IMR-90 (cell line): Measurements from ENCODE around the gene PIAS4. TPM values are rescaled to one million over a fixed set of nuclear protein-coding genes. Genes with fewer than 3 reads are reported as not detected.

Source experiments
- ATAC-seq: fragments of 200-7000 bp; cut with Tn5 transposase; 2 replicates; pipeline ENCODE4 v1.9.1; 2020; ENCODE audit warnings: low read depth, mild to moderate bottlenecking, moderate library complexity
- BruUV-seq: library from RNA; stranded (reverse); fragments of 400-500 nt; replicated peaks from 2 replicates; lab custom pipeline; 2021; lab: Mats Ljungman, UMichigan
- CTCF ChIA-PET: fragments of 300-600 bp; formaldehyde crosslinking; extraction: SDS; loops from one replicate; lab custom pipeline; 2021; ENCODE audit warnings: antibody characterized with exemption; lab: Yijun Ruan, JAX
- POLR2A ChIA-PET: fragments of 300-600 bp; sonication (Branson Sonifier 250); formaldehyde crosslinking; loops from one replicate; lab custom pipeline; 2022; ENCODE audit warnings: antibody characterized with exemption; ENCODE audit not compliant: unreplicated experiment; lab: Charles Lee
- DNase-seq: peaks from one replicate; pipeline ENCODE4 v3.0.0; 2013
- H2AFZ ChIP-seq: replicated peaks from 2 replicates; pipeline ENCODE3; 2013; ENCODE audit warnings: low read length, mild to moderate bottlenecking; ENCODE audit not compliant: poor library complexity
- H2AK5ac ChIP-seq: 2 replicates; pipeline ENCODE4 v1.6.1; 2013; ENCODE audit warnings: low read depth, low read length, inconsistent platforms
- H2AK9ac ChIP-seq: replicated peaks from 2 replicates; pipeline ENCODE3; 2013; ENCODE audit warnings: mild to moderate bottlenecking, low read depth, low read length, moderate library complexity; ENCODE audit not compliant: poor library complexity
- H2BK120ac ChIP-seq: 2 replicates; pipeline ENCODE4 v1.6.1; 2013; ENCODE audit warnings: low read depth, low read length, inconsistent platforms
- H2BK15ac ChIP-seq: 3 replicates; pipeline ENCODE4 v1.6.1; 2013; ENCODE audit warnings: low read depth, low read length, inconsistent platforms
- H2BK20ac ChIP-seq: 2 replicates; pipeline ENCODE4 v1.6.1; 2013; ENCODE audit warnings: low read depth, mild to moderate bottlenecking, inconsistent platforms, low read length, moderate library complexity
- H2BK5ac ChIP-seq: 2 replicates; pipeline ENCODE4 v1.6.1; 2013; ENCODE audit warnings: mild to moderate bottlenecking, low read depth, low read length, inconsistent platforms; ENCODE audit not compliant: poor library complexity, severe bottlenecking
- H3K14ac ChIP-seq: replicated peaks from 2 replicates; pipeline ENCODE4 v1.6.1; 2013; ENCODE audit warnings: low read depth, low read length, inconsistent platforms
- H3K18ac ChIP-seq: 2 replicates; pipeline ENCODE4 v1.6.1; 2013; ENCODE audit warnings: low read depth, low read length, control low read depth
- H3K23ac ChIP-seq: 2 replicates; pipeline ENCODE4 v1.6.1; 2013; ENCODE audit warnings: low read depth, low read length, inconsistent platforms
- H3K27ac ChIP-seq: 2 replicates; pipeline ENCODE4 v1.5.1; 2013; ENCODE audit warnings: mild to moderate bottlenecking, control low read depth, low read length; ENCODE audit not compliant: insufficient read depth
- H3K27me3 ChIP-seq: 2 replicates; pipeline ENCODE4 v1.6.1; 2013; ENCODE audit warnings: low read length; ENCODE audit not compliant: control insufficient read depth, insufficient read depth
- H3K36me3 ChIP-seq: 2 replicates; pipeline ENCODE4 v1.6.1; 2013; ENCODE audit warnings: low read length, mixed read lengths; ENCODE audit not compliant: control insufficient read depth, insufficient read depth
- H3K4ac ChIP-seq: 2 replicates; pipeline ENCODE4 v1.6.1; 2013; ENCODE audit warnings: low read depth, low read length, inconsistent platforms
- H3K4me1 ChIP-seq: 2 replicates; pipeline ENCODE4 v1.6.1; 2013; ENCODE audit warnings: low read length, mixed read lengths; ENCODE audit not compliant: control insufficient read depth, insufficient read depth
- H3K4me2 ChIP-seq: 2 replicates; pipeline ENCODE4 v1.6.1; 2013; ENCODE audit warnings: low read depth, mild to moderate bottlenecking, control low read depth, low read length, moderate library complexity
- H3K4me3 ChIP-seq: 2 replicates; pipeline ENCODE4 v1.5.1; 2013; ENCODE audit warnings: low read depth, mild to moderate bottlenecking, control low read depth, low read length, moderate library complexity; ENCODE audit not compliant: insufficient read depth
- H3K56ac ChIP-seq: 2 replicates; pipeline ENCODE4 v1.6.1; 2013; ENCODE audit warnings: low read length, inconsistent platforms; ENCODE audit not compliant: insufficient read depth; ENCODE audit errors: extremely low read depth
- H3K79me1 ChIP-seq, 2 experiments: 2 replicates each; pipeline ENCODE4 v1.6.1; 2013; ENCODE audit warnings: low read length in 2 of 2, inconsistent platforms in 1 of 2, low read depth in 1 of 2
- H3K9ac ChIP-seq: 2 replicates; pipeline ENCODE4 v1.6.1; 2013; ENCODE audit warnings: low read depth, low read length, control low read depth
- H3K9me1 ChIP-seq: 2 replicates; pipeline ENCODE4 v1.6.1; 2013; ENCODE audit warnings: low read length, inconsistent platforms; ENCODE audit not compliant: insufficient read depth
- H3K9me3 ChIP-seq: 2 replicates; pipeline ENCODE4 v1.6.1; 2013; ENCODE audit warnings: low read length; ENCODE audit not compliant: control insufficient read depth, insufficient read depth
- H4K20me1 ChIP-seq: 2 replicates; pipeline ENCODE4 v1.6.1; 2013; ENCODE audit warnings: low read length, inconsistent platforms; ENCODE audit not compliant: insufficient read depth
- H4K5ac ChIP-seq: 2 replicates; pipeline ENCODE4 v1.6.1; 2013; ENCODE audit warnings: mild to moderate bottlenecking, low read depth, low read length, control low read depth
- H4K8ac ChIP-seq, 2 experiments: 2 replicates each; pipeline ENCODE4 v1.6.1; 2013; ENCODE audit warnings: low read depth in 2 of 2, low read length in 2 of 2, control low read depth in 1 of 2, inconsistent platforms in 1 of 2
- H4K91ac ChIP-seq: 2 replicates; pipeline ENCODE4 v1.6.1; 2013; ENCODE audit warnings: low read depth, low read length, inconsistent platforms; ENCODE audit not compliant: insufficient read depth
- BHLHE40 ChIP-seq: fragments of 150-350 bp; IDR thresholded peaks from 2 replicates; pipeline ENCODE4 v1.6.1; 2016; ENCODE audit warnings: mild to moderate bottlenecking, low read depth, low read length
- CEBPB ChIP-seq: IDR thresholded peaks from 2 replicates; pipeline ENCODE4 v1.6.1; 2012; ENCODE audit warnings: low read depth, low read length, improper control_type of control experiment
- CHD1 ChIP-seq: IDR thresholded peaks from 2 replicates; pipeline ENCODE4 v1.6.1; 2012; ENCODE audit warnings: low read depth, low read length, improper control_type of control experiment
- CTCF ChIP-seq: conservative IDR thresholded peaks from 2 replicates; pipeline ENCODE4 v1.5.1; 2012; ENCODE audit warnings: mild to moderate bottlenecking, low read depth, low read length, improper control_type of control experiment
- ELK1 ChIP-seq: fragments of 150-350 bp; IDR thresholded peaks from 2 replicates; pipeline ENCODE4 v1.6.1; 2016; ENCODE audit warnings: low read depth, mild to moderate bottlenecking, low read length, moderate library complexity, borderline replicate concordance
- FOS ChIP-seq: fragments of 150-350 bp; IDR thresholded peaks from 2 replicates; pipeline ENCODE4 v1.6.1; 2016; ENCODE audit warnings: low read depth, low read length
- MAFK ChIP-seq: IDR thresholded peaks from 2 replicates; pipeline ENCODE4 v1.6.1; 2012; ENCODE audit warnings: low read depth, low read length, improper control_type of control experiment
- MAZ ChIP-seq: IDR thresholded peaks from 2 replicates; pipeline ENCODE4 v1.6.1; 2012; ENCODE audit warnings: low read depth, mild to moderate bottlenecking, low read length, improper control_type of control experiment, moderate library complexity, borderline replicate concordance
- MXI1 ChIP-seq: IDR thresholded peaks from 2 replicates; pipeline ENCODE4 v1.6.1; 2012; ENCODE audit warnings: low read depth, mild to moderate bottlenecking, low read length, moderate library complexity, borderline replicate concordance
- POLR2A ChIP-seq: IDR thresholded peaks from 2 replicates; pipeline ENCODE4 v1.6.1; 2012; ENCODE audit warnings: mild to moderate bottlenecking, low read depth, low read length
- RAD21 ChIP-seq: IDR thresholded peaks from 2 replicates; pipeline ENCODE4 v1.6.1; 2012; ENCODE audit warnings: low read length, improper control_type of control experiment
- RCOR1 ChIP-seq: IDR thresholded peaks from 2 replicates; pipeline ENCODE4 v1.6.1; 2012; ENCODE audit warnings: mild to moderate bottlenecking, low read length, improper control_type of control experiment; ENCODE audit not compliant: insufficient replicate concordance
- RFX5 ChIP-seq: IDR thresholded peaks from 2 replicates; pipeline ENCODE4 v1.8.0; 2012; ENCODE audit warnings: low read depth, mild to moderate bottlenecking, low read length, moderate library complexity
- USF2 ChIP-seq: fragments of 150-350 bp; IDR thresholded peaks from 2 replicates; pipeline ENCODE4 v1.6.1; 2017; ENCODE audit warnings: mild to moderate bottlenecking, antibody characterized with exemption, low read length, low read depth
- WGBS, 2 experiments: methylation state at CpG; one replicate each; pipeline versions ENCODE4 v1.1.5 to v1.1.7; 2013; ENCODE audit warnings: missing lambda C conversion rate in 2 of 2; ENCODE audit not compliant: insufficient read length in 1 of 2; ENCODE audit errors: extremely low coverage in 2 of 2; 5-methylcytosine and 5-hydroxymethylcytosine counted together
- dilution Hi-C: fragments of 300-500 bp; cut with HindIII; formaldehyde crosslinking; loops from one replicate; pipeline ENCODE4 v1.14.3; 2018; ENCODE audit warnings: low sequenced_read_pairs; ENCODE audit not compliant: unreplicated experiment
- in situ Hi-C: fragments of 300-500 bp; cut with MboI; formaldehyde crosslinking; loops from 3 replicates; pipeline ENCODE4 v1.14.3; 2019; ENCODE audit warnings: low sequenced_read_pairs, inconsistent platforms, mixed read lengths
- intact Hi-C: fragments of 100-400 bp; cut with micrococcal nuclease; formaldehyde crosslinking; loops from 2 replicates; pipeline ENCODE4 v1.10.0; 2022
- polyA plus RNA-seq, 3 experiments: library from polyadenylated mRNA; depleted of rRNA; stranded (reverse); fragments of >200 nt; gene quantifications; 2 replicates each; pipeline ENCODE4 v1.2.3, GENCODE V29; 2012; ENCODE audit warnings: low replicate concordance in 1 of 3
- total RNA-seq: library from RNA; depleted of rRNA; stranded (reverse); fragments of >200 nt; gene quantifications from 2 replicates; pipeline ENCODE4 v1.2.3, GENCODE V29; 2012

The PIAS4 gene
- total and polyA plus RNA-seq, 2 of the 4 experiments (the other 2 are of a cell fraction) = 12.1 to 13.6 TPM

GRCh38 chr19:4058693-4059452, 51.3 kb downstream of the PIAS4 start:
- CTCF ChIA-PET = no interaction called here
- Histone ChIP-seq H2BK15ac (no peak overlapping the region; the same call in 2 of the 3 replicates), H3K23ac (peak overlapping the region; percentile 64; the same call in 1 of the 2 replicates), H4K8ac (peak overlapping the region; percentile 45 to 79; a peak in 1 of 4 replicates), H3K4ac (peak overlapping the region; percentile 83), H4K91ac (peak overlapping the region; percentile 66), H3K4me1 (peaks cover 45% of the 10 kb centered on the region), H2BK5ac (peak overlapping the region; percentile 90), H4K20me1 (peaks cover 95% of the 10 kb centered on the region), H2AK5ac (peak overlapping the region; percentile 77), H3K4me3 (no peak overlapping the region), H2BK20ac (no peak overlapping the region), H4K5ac (peak overlapping the region; percentile 50), H3K9me1 (no peaks in the 10 kb centered on the region), H2AK9ac (peak overlapping the region; percentile 95), H3K9ac (peak overlapping the region; percentile 58), H2BK120ac (peak overlapping the region; percentile 47; the same call in 1 of the 2 replicates), H3K27ac (peak overlapping the region; percentile 92), H3K9me3 (no peaks in the 10 kb centered on the region), H3K14ac (0 out of 2 replicates have a peak overlapping the region, but pooled peaks have one; percentile 55), H3K56ac (peak overlapping the region; percentile 28; the same call in 1 of the 2 replicates), H3K27me3 (no peaks in the 10 kb centered on the region), H3K4me2 (peak overlapping the region; percentile 23), H2AFZ (no peak overlapping the region), H3K79me1 (peaks cover 3 to 51% of the 10 kb centered on the region in 2 experiments; a peak in 3 of 4 replicates), H3K36me3 (peaks cover 35% of the 10 kb centered on the region), H3K18ac (peak overlapping the region; percentile 4; the same call in 1 of the 2 replicates)
- POLR2A ChIA-PET = interaction anchor here (0.6 kb wide), 2 partner anchors 10 to 162 kb away, joined by 3 to 5 read pairs; no protein-coding TSS in a partner anchor
- intact Hi-C loops (no loop called here), dilution Hi-C loops (no loop called here), in situ Hi-C loops (no loop called here)
- WGBS, 2 experiments = 80% methylated on average over 4 of the region's 30 CpGs; no CpG with 5 or more reads in 1 of the 2 experiments
- ATAC-seq = peak; percentile 13
- no TSS peak for BruUV-seq
- DNase-seq = no peak
- no peak for TF ChIP-seq CTCF
- TF ChIP-seq POLR2A = no peak
- TF ChIP-seq ELK1 = no peak
- TF ChIP-seq MAFK = no peak
- TF ChIP-seq CEBPB = no peak
- TF ChIP-seq RAD21 = no peak
- TF ChIP-seq BHLHE40 = no peak
- no peak for TF ChIP-seq MXI1
- TF ChIP-seq CHD1 = no peak
- no peak for TF ChIP-seq FOS
- no peak for TF ChIP-seq RFX5
- TF ChIP-seq MAZ = no peak
- no peak for TF ChIP-seq RCOR1
- TF ChIP-seq USF2 = no peak
